Breast epithelium (tissue), 3 donors: ENCODE measurements around the gene DBH.

Experiments
- POLR2A ChIP-seq: fragments of 450-650 bp; IDR thresholded peaks from one replicate; pipeline ENCODE4 v1.6.1; 2016; ENCODE audit warnings: antibody characterized with exemption, mild to moderate bottlenecking, moderate library complexity
- POLR2AphosphoS5 ChIP-seq, 3 donors: sonication (generic); formaldehyde crosslinking; IDR thresholded peaks; one replicate each; pipeline ENCODE4 v1.6.1; 2017; ENCODE audit warnings: antibody characterized with exemption in 3 of 3
- TF ChIP-seq, protein P1 (sequence below), 3 donors: fragments of 450-650 bp; IDR thresholded peaks; one replicate each; pipeline ENCODE4 v1.5.1; 2016 to 2017; ENCODE audit warnings: antibody characterized with exemption in 3 of 3, mild to moderate bottlenecking in 3 of 3, moderate library complexity in 3 of 3

- TF ChIP-seq, protein P1, sequence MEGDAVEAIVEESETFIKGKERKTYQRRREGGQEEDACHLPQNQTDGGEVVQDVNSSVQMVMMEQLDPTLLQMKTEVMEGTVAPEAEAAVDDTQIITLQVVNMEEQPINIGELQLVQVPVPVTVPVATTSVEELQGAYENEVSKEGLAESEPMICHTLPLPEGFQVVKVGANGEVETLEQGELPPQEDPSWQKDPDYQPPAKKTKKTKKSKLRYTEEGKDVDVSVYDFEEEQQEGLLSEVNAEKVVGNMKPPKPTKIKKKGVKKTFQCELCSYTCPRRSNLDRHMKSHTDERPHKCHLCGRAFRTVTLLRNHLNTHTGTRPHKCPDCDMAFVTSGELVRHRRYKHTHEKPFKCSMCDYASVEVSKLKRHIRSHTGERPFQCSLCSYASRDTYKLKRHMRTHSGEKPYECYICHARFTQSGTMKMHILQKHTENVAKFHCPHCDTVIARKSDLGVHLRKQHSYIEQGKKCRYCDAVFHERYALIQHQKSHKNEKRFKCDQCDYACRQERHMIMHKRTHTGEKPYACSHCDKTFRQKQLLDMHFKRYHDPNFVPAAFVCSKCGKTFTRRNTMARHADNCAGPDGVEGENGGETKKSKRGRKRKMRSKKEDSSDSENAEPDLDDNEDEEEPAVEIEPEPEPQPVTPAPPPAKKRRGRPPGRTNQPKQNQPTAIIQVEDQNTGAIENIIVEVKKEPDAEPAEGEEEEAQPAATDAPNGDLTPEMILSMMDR (IDR thresholded peaks at IDR 0.05): no peak
- TF ChIP-seq POLR2A (no peak), POLR2AphosphoS5 (IDR thresholded peaks at IDR 0.05) (no peak)
These were observed 17.4 kb upstream of the DBH start for GRCh38 chr9:133618726-133619125.
